Activated CD4-positive, alpha-beta T cell treated with anti-CD3 and anti-CD28 coated beads, Interleukin-2, amount 10 ng/mL, durations not matched to agents 24 days and 14 days (primary cell): ENCODE results near the gene RAB9A. TPM values are rescaled to one million over a fixed set of nuclear protein-coding genes. Genes with fewer than 3 reads are reported as not detected.

Source experiments
- DNase-seq: peaks from one replicate; pipeline ENCODE4 v3.0.0; 2022
- H3K27ac Mint-ChIP-seq: one replicate; pipeline ENCODE4 v1.8.0; 2022; ENCODE audit warnings: mild to moderate bottlenecking, mixed read lengths
- H3K27me3 Mint-ChIP-seq: one replicate; pipeline ENCODE4 v1.8.0; 2022; ENCODE audit warnings: mixed read lengths
- H3K36me3 Mint-ChIP-seq: one replicate; pipeline ENCODE4 v1.8.0; 2022; ENCODE audit warnings: low read depth, mild to moderate bottlenecking, mixed read lengths
- H3K4me1 Mint-ChIP-seq: one replicate; pipeline ENCODE4 v1.8.0; 2021; ENCODE audit warnings: mixed read lengths
- H3K4me3 Mint-ChIP-seq: one replicate; pipeline ENCODE4 v1.8.0; 2022; ENCODE audit warnings: mild to moderate bottlenecking, moderate library complexity, mixed read lengths
- H3K9me3 Mint-ChIP-seq: one replicate; pipeline ENCODE4 v1.8.0; 2021; ENCODE audit warnings: mixed read lengths
- intact Hi-C: fragments of 100-400 bp; cut with micrococcal nuclease; formaldehyde crosslinking; loops from one replicate; pipeline ENCODE4 v1.15.1; 2023
- total RNA-seq: library from RNA; stranded (reverse); gene quantifications from 2 replicates; pipeline ENCODE4 v1.2.3, GENCODE V29; 2022

The RAB9A gene
- total RNA-seq, 1 donor from 2014 or later, result 9.2 TPM

GRCh38 chrX:13698432-13698831 is 9.5 kb downstream of the RAB9A start:
- Mint-ChIP-seq H3K9me3 (no peaks in the 10 kb centered on the region), H3K4me3 (no peak overlapping the region), H3K4me1 (peaks cover 21% of the 10 kb centered on the region), H3K27ac (no peak overlapping the region), H3K27me3 (no peaks in the 10 kb centered on the region), H3K36me3 (peaks cover 9% of the 10 kb centered on the region)
- intact Hi-C loops, result no loop called here
- DNase-seq, result no peak

- Mint-ChIP-seq H3K36me3 (peaks cover 6% of the 10 kb centered on the region), H3K4me3 (no peak overlapping the region), H3K27me3 (no peaks in the 10 kb centered on the region), H3K27ac (peak overlapping the region; percentile 11), H3K9me3 (no peaks in the 10 kb centered on the region), H3K4me1 (peaks cover 22% of the 10 kb centered on the region)
- intact Hi-C loops, result no loop called here
- no peak for DNase-seq
Measured at GRCh38 chrX:13699183-13699826, 10.4 kb downstream of the RAB9A start.

GRCh38 chrX:13700380-13700779 is 11.5 kb downstream of the RAB9A start:
- intact Hi-C loops, result no loop called here
- no peaks in the 10 kb centered on the region for H3K9me3 Mint-ChIP-seq
- no peak overlapping the region for H3K27ac Mint-ChIP-seq
- H3K27me3 Mint-ChIP-seq, result no peaks in the 10 kb centered on the region
- peaks cover 7% of the 10 kb centered on the region for H3K36me3 Mint-ChIP-seq
- peaks cover 16% of the 10 kb centered on the region for H3K4me1 Mint-ChIP-seq
- DNase-seq, result no peak
- H3K4me3 Mint-ChIP-seq, result no peak overlapping the region

- peaks cover 16% of the 10 kb centered on the region for H3K4me1 Mint-ChIP-seq
- H3K27ac Mint-ChIP-seq, result no peak overlapping the region
- intact Hi-C loops, result no loop called here
- H3K36me3 Mint-ChIP-seq, result peaks cover 10% of the 10 kb centered on the region
- no peak for DNase-seq
- H3K9me3 Mint-ChIP-seq, result no peaks in the 10 kb centered on the region
- no peaks in the 10 kb centered on the region for H3K27me3 Mint-ChIP-seq
- H3K4me3 Mint-ChIP-seq, result no peak overlapping the region
Measured at GRCh38 chrX:13702111-13702789, 13.3 kb downstream of the RAB9A start.

GRCh38 chrX:13703135-13703534 is 14.2 kb downstream of the RAB9A start:
- no peak overlapping the region for H3K27ac Mint-ChIP-seq
- peaks cover 13% of the 10 kb centered on the region for H3K36me3 Mint-ChIP-seq

GRCh38 chrX:13703589-13703988 is 14.7 kb downstream of the RAB9A start:
- intact Hi-C loops, result no loop called here
- no peak overlapping the region for H3K27ac Mint-ChIP-seq
- DNase-seq, result no peak
- H3K36me3 Mint-ChIP-seq, result peaks cover 15% of the 10 kb centered on the region
- no peaks in the 10 kb centered on the region for H3K9me3 Mint-ChIP-seq
- H3K4me1 Mint-ChIP-seq, result peaks cover 14% of the 10 kb centered on the region
- no peak overlapping the region for H3K4me3 Mint-ChIP-seq
- no peaks in the 10 kb centered on the region for H3K27me3 Mint-ChIP-seq

More at GRCh38 chrX:13703135-13703534, 14.2 kb downstream of the RAB9A start:
- no peak for DNase-seq
- Mint-ChIP-seq H3K9me3 (no peaks in the 10 kb centered on the region), H3K4me3 (no peak overlapping the region), H3K4me1 (peaks cover 14% of the 10 kb centered on the region), H3K27me3 (no peaks in the 10 kb centered on the region)
- intact Hi-C loops, result no loop called here

GRCh38 chrX:13711141-13711540 is 22.2 kb downstream of the RAB9A start:
- Mint-ChIP-seq H3K9me3 (no peaks in the 10 kb centered on the region), H3K4me1 (peaks cover 3% of the 10 kb centered on the region), H3K27ac (no peak overlapping the region), H3K4me3 (no peak overlapping the region), H3K27me3 (no peaks in the 10 kb centered on the region), H3K36me3 (peaks cover 41% of the 10 kb centered on the region)
- no peak for DNase-seq
- intact Hi-C loops, result no loop called here

GRCh38 chrX:13716455-13716854 is 27.5 kb downstream of the RAB9A start:
- Mint-ChIP-seq H3K4me3 (no peak overlapping the region), H3K27ac (no peak overlapping the region), H3K27me3 (no peaks in the 10 kb centered on the region), H3K9me3 (no peaks in the 10 kb centered on the region), H3K36me3 (peaks cover 48% of the 10 kb centered on the region), H3K4me1 (peaks cover 14% of the 10 kb centered on the region)
- no peak for DNase-seq
- intact Hi-C loops, result no loop called here

- Mint-ChIP-seq H3K4me3 (no peak overlapping the region), H3K27ac (no peak overlapping the region), H3K4me1 (peaks cover 12% of the 10 kb centered on the region), H3K27me3 (no peaks in the 10 kb centered on the region), H3K9me3 (no peaks in the 10 kb centered on the region), H3K36me3 (peaks cover 43% of the 10 kb centered on the region)
- intact Hi-C loops, result no loop called here
- peak; percentile 64 for DNase-seq
Measured at GRCh38 chrX:13716905-13717304, 28.0 kb downstream of the RAB9A start.

- Mint-ChIP-seq H3K27ac (no peak overlapping the region), H3K4me3 (no peak overlapping the region), H3K9me3 (no peaks in the 10 kb centered on the region), H3K4me1 (peaks cover 13% of the 10 kb centered on the region), H3K36me3 (peaks cover 39% of the 10 kb centered on the region), H3K27me3 (no peaks in the 10 kb centered on the region)
- intact Hi-C loops, result no loop called here
- DNase-seq, result no peak
Measured at GRCh38 chrX:13717700-13718472, 29.0 kb downstream of the RAB9A start.

GRCh38 chrX:13719192-13719856 is 30.4 kb downstream of the RAB9A start:
- Mint-ChIP-seq H3K4me3 (no peak overlapping the region), H3K36me3 (peaks cover 48% of the 10 kb centered on the region), H3K27me3 (no peaks in the 10 kb centered on the region), H3K4me1 (peaks cover 19% of the 10 kb centered on the region), H3K27ac (no peak overlapping the region), H3K9me3 (no peaks in the 10 kb centered on the region)
- intact Hi-C loops, result no loop called here
- DNase-seq, result peak; percentile 59

GRCh38 chrX:13721371-13721770 is 32.4 kb downstream of the RAB9A start:
- Mint-ChIP-seq H3K36me3 (peaks cover 46% of the 10 kb centered on the region), H3K27ac (no peak overlapping the region), H3K4me3 (no peak overlapping the region), H3K4me1 (peaks cover 28% of the 10 kb centered on the region), H3K9me3 (no peaks in the 10 kb centered on the region), H3K27me3 (no peaks in the 10 kb centered on the region)
- DNase-seq, result no peak
- intact Hi-C loops, result no loop called here

GRCh38 chrX:13721819-13722519 is 33.0 kb downstream of the RAB9A start:
- intact Hi-C loops, result no loop called here
- no peak for DNase-seq
- H3K4me1 Mint-ChIP-seq, result peaks cover 32% of the 10 kb centered on the region
- no peaks in the 10 kb centered on the region for H3K27me3 Mint-ChIP-seq
- H3K9me3 Mint-ChIP-seq, result peaks cover 4% of the 10 kb centered on the region
- no peak overlapping the region for H3K27ac Mint-ChIP-seq
- no peak overlapping the region for H3K4me3 Mint-ChIP-seq
- peaks cover 49% of the 10 kb centered on the region for H3K36me3 Mint-ChIP-seq
